ENCODE measurements around the gene DLG2.

DLG2 gene

GRCh38 chr11:85483861-85484260, 143.3 kb downstream of the DLG2 start:
- Histone ChIP-seq H3K9me3 (peaks cover 7% of the 10 kb centered on the region), H3K4me3 (ENCODE audit: low read depth in 1 of 2, low read length in 1 of 2) (no peak overlapping the region), H3K27ac (no peak overlapping the region), H3K27me3 (no peaks in the 10 kb centered on the region), H3K4me1 (ENCODE audit: control insufficient read depth in 1 of 2, insufficient read depth in 1 of 2, low read depth in 1 of 2, low read length in 1 of 2) (no peaks in the 10 kb centered on the region), H3K36me3 (no peaks in the 10 kb centered on the region)
- no peak for TF ChIP-seq CTCF (IDR thresholded peaks at IDR 0.05)

- H3K27ac ChIP-seq: no peak overlapping the region
- H3K36me3 ChIP-seq: no peaks in the 10 kb centered on the region
- H3K4me3 ChIP-seq (ENCODE audit: low read depth in 1 of 2, low read length in 1 of 2): no peak overlapping the region
- TF ChIP-seq CTCF (IDR thresholded peaks at IDR 0.05): no peak
- H3K27me3 ChIP-seq: no peaks in the 10 kb centered on the region
- H3K4me1 ChIP-seq (ENCODE audit: control insufficient read depth in 1 of 2, insufficient read depth in 1 of 2, low read depth in 1 of 2, low read length in 1 of 2): no peaks in the 10 kb centered on the region
- H3K9me3 ChIP-seq: peaks cover 7% of the 10 kb centered on the region
Observed at GRCh38 chr11:85481862-85482261, 145.3 kb downstream of the DLG2 start.

- H3K9me3 ChIP-seq: no peaks in the 10 kb centered on the region
- TF ChIP-seq CTCF (IDR thresholded peaks at IDR 0.05): no peak
Observed at GRCh38 chr11:85475660-85476517, 151.3 kb downstream of the DLG2 start.

GRCh38 chr11:85472953-85473352, 154.2 kb downstream of the DLG2 start:
- H3K4me1 ChIP-seq (ENCODE audit: control insufficient read depth in 1 of 2, insufficient read depth in 1 of 2, low read depth in 1 of 2, low read length in 1 of 2): no peaks in the 10 kb centered on the region
- H3K27me3 ChIP-seq: no peaks in the 10 kb centered on the region
- no peaks in the 10 kb centered on the region for H3K36me3 ChIP-seq
- H3K27ac ChIP-seq: no peak overlapping the region
- no peak for TF ChIP-seq CTCF (IDR thresholded peaks at IDR 0.05)
- no peaks in the 10 kb centered on the region for H3K9me3 ChIP-seq
- H3K4me3 ChIP-seq (ENCODE audit: low read depth in 1 of 2, low read length in 1 of 2): no peak overlapping the region

More at GRCh38 chr11:85475660-85476517, 151.3 kb downstream of the DLG2 start:
- Histone ChIP-seq H3K27me3 (no peaks in the 10 kb centered on the region), H3K36me3 (no peaks in the 10 kb centered on the region), H3K4me3 (ENCODE audit: low read depth in 1 of 2, low read length in 1 of 2) (no peak overlapping the region), H3K27ac (no peak overlapping the region), H3K4me1 (ENCODE audit: control insufficient read depth in 1 of 2, insufficient read depth in 1 of 2, low read depth in 1 of 2, low read length in 1 of 2) (no peaks in the 10 kb centered on the region)

- H3K4me3 ChIP-seq (ENCODE audit: low read depth in 1 of 2, low read length in 1 of 2): no peak overlapping the region
- H3K36me3 ChIP-seq: no peaks in the 10 kb centered on the region
- no peaks in the 10 kb centered on the region for H3K9me3 ChIP-seq
- H3K4me1 ChIP-seq (ENCODE audit: control insufficient read depth in 1 of 2, insufficient read depth in 1 of 2, low read depth in 1 of 2, low read length in 1 of 2): no peaks in the 10 kb centered on the region
- no peaks in the 10 kb centered on the region for H3K27me3 ChIP-seq
- no peak overlapping the region for H3K27ac ChIP-seq
- TF ChIP-seq CTCF (IDR thresholded peaks at IDR 0.05): no peak
Observed at GRCh38 chr11:85464283-85464682, 162.9 kb downstream of the DLG2 start.

Measured in neutrophil (primary cell).